Hepatocyte (in vitro differentiated cells): ENCODE data around the gene CD99L2.

Source experiments
- CTCF ChIP-seq: fragments of 200-600 bp; sonication (generic); IDR thresholded peaks from 2 replicates; pipeline ENCODE4 v1.5.1; 2016; ENCODE audit warnings: antibody characterized with exemption, mild to moderate bottlenecking; ENCODE audit not compliant: poor library complexity
- EZH2 ChIP-seq: fragments of 200-600 bp; sonication (generic); IDR thresholded peaks from 2 replicates; pipeline ENCODE4 v1.6.1; 2016; ENCODE audit warnings: antibody characterized with exemption, mild to moderate bottlenecking, borderline replicate concordance
- EZH2phosphoT487 ChIP-seq: fragments of 200-600 bp; sonication (generic); IDR thresholded peaks from one replicate; pipeline ENCODE4 v1.6.1; 2018; ENCODE audit warnings: antibody characterized with exemption, mild to moderate bottlenecking, low read depth, moderate library complexity; ENCODE audit not compliant: unreplicated experiment, severe bottlenecking

GRCh38 chrX:150763810-150764209 lies 134.7 kb downstream of the CD99L2 start:
- TF ChIP-seq CTCF (no peak), EZH2phosphoT487 (no peak), EZH2 (no peak)
